GM18519 (cell line): Measurements from ENCODE around the gene FAM163B.

ENCODE experiments used
- ATAC-seq: cut with Tn5 transposase; IDR thresholded peaks from one replicate; pipeline ENCODE4 v1.9.1; 2021; ENCODE audit warnings: mild to moderate bottlenecking, moderate library complexity; ENCODE audit not compliant: unreplicated experiment, low FRiP score

Gene FAM163B

DNA sequence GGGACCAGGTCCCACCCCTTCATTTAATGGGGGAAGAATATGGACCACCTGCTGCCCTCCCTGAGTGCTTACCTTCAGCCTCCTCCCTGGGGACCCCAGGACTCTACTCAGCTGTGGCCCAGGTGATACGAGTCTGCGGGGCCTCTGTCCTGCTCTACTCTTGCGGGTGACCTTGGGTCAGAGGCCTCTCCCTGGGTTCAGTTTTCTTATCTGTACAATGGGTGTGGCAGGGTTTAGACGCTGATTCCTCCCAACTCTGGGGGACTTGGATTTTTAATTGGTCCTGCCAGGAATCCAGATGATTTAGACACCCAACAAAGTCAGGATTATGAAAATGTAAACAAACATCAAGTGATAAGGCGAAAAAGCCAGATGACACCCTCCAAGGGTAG is 25.0 kb downstream of the FAM163B start:
- ATAC-seq, result no peak

DNA sequence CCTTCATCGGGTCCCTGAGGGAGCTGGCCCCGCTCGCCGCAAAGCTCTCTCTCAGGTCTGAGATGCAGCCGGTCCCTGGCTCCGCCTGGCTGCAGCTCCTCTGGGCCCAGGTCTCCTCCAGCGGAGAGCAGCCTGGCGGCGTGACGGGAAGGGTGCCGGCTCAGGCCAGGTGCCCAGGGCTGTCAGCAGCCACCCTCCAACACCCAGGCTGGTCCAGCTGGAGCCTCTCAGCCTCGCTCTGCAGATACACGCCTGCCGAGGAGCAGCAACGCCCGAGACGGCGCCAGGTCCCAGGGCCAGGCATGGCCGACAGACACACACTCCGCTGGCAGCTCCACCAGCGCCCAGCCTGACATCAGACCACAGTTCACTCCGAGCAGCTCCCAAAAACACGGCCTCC is 25.6 kb downstream of the FAM163B start:
- ATAC-seq, result no peak

DNA sequence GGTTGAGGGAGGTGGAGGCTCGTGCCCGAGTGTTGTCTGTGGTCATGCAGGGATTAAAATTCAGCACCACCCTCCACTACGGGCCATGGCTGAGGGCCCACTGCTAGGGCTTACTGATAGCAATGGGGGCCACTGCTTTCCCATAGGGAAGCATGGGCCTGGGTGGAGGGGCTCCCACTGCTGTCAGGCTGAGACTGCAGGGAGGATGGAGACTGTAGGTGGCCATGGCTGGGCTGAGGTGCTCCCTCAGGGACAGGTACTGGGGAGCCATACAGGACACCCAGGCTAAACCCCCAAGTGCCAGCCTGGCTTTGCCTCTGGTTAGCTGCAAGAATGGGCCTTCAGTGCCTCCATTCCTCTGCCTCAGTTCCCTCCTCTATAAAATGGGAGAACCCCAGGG is 26.1 kb downstream of the FAM163B start:
- no peak for ATAC-seq

DNA sequence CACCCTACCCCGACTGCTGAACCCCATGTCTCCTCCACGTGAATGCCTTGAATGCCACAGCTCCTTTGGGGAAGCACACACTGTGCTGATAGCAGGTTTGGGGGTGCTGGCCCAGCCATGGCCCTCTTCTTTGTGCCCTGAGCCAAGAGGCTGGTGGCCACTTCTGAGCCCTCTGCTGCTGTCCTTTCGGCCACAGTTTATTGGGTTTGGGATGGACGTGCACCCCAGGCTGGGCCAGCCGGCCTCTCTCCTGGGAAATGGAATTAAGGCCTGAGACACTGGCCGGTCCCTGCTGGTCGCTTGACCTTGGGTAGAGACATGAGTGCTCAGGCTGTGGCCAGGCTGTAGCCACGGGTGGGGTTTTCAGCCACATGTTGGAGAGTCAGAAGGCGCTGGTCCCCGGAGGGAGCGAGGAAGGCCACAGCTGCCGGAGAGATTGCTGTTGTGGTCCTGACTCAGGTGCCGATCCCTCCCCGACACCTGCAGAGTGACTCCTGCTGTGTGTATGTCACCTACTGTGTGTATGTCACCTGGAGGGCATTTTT is 26.6 kb downstream of the FAM163B start:
- ATAC-seq, result no peak

DNA sequence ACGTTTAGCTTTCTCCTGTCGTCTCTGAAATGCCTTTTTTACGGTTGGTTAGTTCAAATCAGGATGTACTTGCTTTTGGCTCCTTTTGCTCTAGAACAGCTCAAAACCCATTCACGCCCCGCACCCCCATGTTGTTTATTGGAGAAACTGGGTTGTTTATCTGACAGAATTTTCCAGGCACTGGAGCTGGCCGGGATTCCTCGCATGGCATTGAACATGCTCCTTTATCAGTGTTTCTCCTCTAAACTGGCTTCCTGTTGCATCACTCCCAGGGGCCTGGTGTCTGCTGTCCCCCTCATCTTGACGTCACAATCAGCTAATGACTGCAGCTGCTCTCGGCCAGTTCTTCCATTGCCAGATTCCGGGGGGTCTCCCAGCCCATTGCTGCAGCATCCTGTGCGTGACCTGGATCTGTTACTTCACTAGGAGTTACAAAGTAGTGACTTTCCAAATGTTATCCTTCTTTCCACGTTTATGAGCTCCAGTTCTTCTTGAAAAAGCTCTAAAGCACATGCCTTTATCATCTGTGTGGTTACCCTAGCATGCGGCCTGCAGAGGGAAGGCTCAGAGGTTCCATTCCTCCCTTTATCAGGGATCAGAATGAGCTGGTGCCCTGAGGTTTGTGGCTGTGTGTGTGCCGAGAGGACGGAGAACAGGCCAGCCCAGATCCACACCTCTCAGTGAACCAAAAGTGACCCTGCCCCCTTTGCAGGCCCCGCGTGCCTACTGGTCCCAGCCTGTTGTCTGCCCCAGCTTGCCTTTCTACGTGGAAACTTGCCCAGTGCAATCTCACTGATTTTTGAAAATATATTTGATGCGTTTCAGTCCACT is 27.5 kb downstream of the FAM163B start:
- ATAC-seq, result no peak

DNA sequence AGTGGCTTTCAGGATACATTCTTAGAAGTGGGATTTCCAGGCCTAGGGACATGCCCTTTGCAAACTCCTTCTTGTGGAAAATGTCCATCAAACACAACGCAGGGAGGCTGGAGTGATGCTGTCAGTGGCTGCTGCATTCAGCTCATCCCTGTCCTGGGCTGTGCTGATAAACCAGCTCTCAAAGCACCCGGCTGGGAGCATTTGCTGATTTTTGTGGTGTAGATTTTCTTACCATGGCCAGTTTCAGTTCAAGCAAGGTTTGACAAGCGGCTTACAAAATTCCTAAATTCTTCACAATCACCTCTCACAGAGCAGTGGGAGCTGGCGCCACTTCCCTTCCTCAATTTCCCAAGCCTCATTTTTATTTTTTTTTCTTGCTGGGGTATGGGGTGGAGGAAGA is 28.2 kb downstream of the FAM163B start:
- ATAC-seq, result no peak

- ATAC-seq, result no peak
These were observed 28.8 kb downstream of the FAM163B start for GRCh38 chr9:133580419-133580738.

GRCh38 chr9:133579601-133580418 is 29.4 kb downstream of the FAM163B start:
- ATAC-seq, result no peak

DNA sequence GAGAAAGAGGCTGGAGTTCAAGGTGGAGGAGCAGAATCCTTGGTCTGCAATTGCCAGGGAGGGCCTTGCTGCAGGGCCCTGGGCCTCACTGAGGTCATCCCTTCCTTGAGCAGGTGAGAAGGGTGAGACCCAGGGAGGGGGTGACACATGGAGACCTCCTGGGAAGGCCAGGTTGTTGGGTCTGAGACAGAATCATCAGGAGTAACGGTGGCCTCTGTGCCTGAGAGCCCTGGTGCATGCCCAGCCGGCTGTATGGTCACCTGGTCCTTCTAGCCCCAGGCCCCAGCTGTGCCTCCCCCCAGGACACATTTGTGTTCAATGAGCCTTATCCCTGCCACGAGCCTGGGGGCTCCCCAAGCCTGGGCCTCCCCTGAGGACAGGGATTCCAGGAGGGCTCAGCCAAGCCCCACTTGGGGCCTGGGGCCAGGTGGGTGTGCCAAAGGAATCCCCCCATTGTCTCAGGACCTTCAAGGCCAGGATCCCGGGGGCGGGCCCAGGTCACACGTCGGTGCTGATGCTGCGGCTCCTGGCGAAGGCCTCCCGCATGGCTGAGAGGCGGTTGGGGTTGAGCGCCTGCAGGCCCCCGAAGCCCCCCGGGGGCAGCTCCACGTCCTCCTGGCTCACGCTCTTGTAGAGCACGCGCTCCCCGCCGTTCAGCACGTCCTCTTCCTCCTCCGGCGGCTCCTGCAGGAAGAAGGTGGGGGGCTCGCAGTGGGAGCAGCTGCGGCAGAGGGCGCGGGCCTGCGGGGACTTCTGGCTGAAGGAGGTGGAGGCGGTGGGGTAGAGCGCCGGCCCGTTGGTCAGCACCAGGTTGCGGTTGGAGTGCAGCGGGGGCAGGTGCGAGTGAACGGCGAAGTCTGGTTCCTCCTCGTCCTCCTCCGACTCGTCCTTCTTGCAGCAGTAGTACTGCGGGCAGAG is 30.4 kb downstream of the FAM163B start:
- no peak for ATAC-seq

GRCh38 chr9:133577737-133578112 is 31.5 kb downstream of the FAM163B start:
- no peak for ATAC-seq

- ATAC-seq, result no peak
These were observed 32.1 kb downstream of the FAM163B start for GRCh38 chr9:133576875-133577736.

DNA sequence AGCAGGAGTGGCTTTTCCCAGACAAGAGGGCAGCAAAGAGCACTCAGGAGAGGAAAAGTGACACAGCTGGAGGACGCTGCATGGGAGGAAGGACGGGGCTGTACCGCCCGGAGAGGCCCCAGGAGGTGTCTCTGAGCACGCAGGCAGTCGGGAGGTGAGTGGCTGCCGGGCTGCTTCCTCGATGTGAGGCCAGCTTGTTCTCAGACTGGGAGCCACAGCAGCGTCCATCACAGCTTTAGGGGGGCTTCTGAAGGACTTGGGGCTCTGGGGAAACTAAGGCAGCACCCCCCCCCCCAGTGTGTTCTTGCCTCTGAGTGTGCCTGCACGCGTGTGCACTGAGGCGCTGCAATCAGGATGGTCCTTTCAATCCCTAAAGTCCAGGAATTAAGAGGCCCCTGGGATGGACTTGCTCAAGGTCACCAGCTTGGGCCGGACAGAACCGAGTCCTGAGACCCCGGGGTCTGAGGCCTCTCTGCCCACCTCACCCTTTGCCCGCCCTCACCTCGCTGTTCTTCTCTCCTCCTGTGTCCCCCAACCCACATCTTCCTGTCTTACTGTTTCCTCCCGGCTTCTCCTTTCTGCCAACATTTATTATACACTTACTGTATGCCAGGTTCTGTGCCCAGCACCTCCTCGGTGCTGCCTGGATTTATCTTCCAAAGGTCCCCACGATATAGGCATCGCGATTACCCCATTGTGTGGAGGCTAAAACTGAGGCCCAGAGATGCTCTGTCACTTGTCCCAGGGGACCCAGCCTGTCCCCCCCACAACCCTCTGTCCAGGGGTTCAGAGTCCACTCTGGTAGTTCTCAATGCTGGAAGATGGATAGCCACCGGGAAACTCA is 32.9 kb downstream of the FAM163B start:
- ATAC-seq, result no peak

GRCh38 chr9:133575186-133576030 is 33.8 kb downstream of the FAM163B start:
- ATAC-seq, result no peak

- no peak for ATAC-seq
These were observed 34.4 kb downstream of the FAM163B start for GRCh38 chr9:133574771-133575170.

DNA sequence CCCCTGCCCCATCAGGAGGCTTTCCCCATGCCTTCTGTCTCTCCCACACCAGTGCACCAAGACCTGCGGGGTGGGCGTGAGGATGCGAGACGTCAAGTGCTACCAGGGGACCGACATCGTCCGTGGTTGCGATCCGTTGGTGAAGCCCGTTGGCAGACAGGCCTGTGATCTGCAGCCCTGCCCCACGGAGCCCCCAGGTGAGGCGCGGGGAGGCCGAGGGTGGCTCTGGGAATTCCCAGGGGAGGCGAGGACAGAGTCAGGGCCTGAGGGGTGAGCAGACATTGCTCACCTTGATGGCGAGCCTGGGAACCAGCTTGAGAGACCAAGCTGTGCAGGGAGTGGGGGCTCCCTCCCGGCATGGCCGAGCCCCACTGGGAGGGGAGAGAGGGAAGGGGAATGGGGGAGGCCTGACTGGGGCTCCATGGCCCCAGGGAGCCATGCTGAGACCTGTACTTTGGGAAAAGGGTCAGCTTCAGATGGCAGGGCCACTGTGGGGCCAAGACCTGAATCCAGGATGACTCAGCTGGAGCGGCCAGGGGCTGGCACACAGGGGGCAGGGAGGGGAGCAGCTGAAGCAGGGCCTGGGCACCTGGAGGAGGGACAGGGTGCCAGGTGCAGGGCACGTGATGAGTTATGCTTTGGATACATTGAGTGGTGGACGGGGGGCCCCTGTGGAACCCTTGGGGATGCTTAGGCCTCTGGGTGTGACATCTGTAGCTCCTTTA is 35.2 kb downstream of the FAM163B start:
- no peak for ATAC-seq

DNA sequence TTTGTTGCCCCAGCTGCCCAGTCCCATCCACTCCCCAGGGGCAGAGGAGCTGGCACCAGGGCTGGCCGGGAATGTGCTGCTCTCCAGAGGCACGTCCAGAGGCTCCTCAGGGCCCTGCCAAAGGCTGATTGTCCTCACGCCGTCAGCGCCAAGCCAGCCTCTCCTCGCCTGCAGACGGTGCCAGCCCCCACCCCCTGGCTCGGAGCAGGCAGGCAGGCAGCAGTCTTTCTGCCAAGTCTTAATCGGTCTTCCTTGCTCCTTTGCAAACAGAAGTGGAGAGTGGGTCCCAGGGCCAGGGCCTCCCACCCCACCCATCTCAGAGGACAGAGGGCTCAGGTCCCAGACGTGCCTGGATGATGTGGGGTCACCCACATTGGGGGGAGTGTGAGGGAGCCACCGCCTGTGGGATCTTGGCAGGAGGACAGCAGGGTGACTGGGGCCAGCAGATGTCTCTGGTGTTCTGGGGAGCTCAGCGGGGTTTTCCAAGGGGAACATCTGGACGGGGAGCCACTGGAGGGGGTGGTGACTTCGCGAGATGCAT is 36.3 kb downstream of the FAM163B start:
- ATAC-seq, result no peak
